Endometrium (tissue), 2 donors: ENCODE data around the gene ABR.
"Not testable (repeated sequence)": the region's sequence is repeated elsewhere in the genome, so short reads cannot be mapped to it uniquely, and the experiment has no call there.

Experiments
- FAIRE-seq: peaks from 2 replicates; lab custom pipeline; 2012; peaks lifted over from hg19 to GRCh38; lab: Jason Lieb, UNC
- donor health status: control.
- donor health status: control.

Gene ABR

GRCh38 chr17:1095090-1095852 is 84.5 kb downstream of the ABR start:
- FAIRE-seq: no peak

GRCh38 chr17:1094591-1094990 is 85.2 kb downstream of the ABR start:
- no peak for FAIRE-seq

GRCh38 chr17:1091900-1092299 is 87.9 kb downstream of the ABR start:
- FAIRE-seq: no peak

- FAIRE-seq: no peak
Measured at GRCh38 chr17:1091190-1091534, 88.6 kb downstream of the ABR start.

GRCh38 chr17:1090465-1091189 is 89.2 kb downstream of the ABR start:
- no peak for FAIRE-seq

- FAIRE-seq: no peak
Measured at GRCh38 chr17:1089915-1090314, 89.9 kb downstream of the ABR start.

- no peak for FAIRE-seq
Measured at GRCh38 chr17:1087381-1088241, 92.2 kb downstream of the ABR start.

- FAIRE-seq: no peak
Measured at GRCh38 chr17:1083451-1084187, 96.2 kb downstream of the ABR start.

GRCh38 chr17:1082579-1082978 is 97.2 kb downstream of the ABR start:
- no peak for FAIRE-seq

GRCh38 chr17:1078831-1079561 is 100.8 kb downstream of the ABR start:
- no peak for FAIRE-seq

- FAIRE-seq: no peak
Measured at GRCh38 chr17:1077986-1078711, 101.6 kb downstream of the ABR start.

- no peak for FAIRE-seq
Measured at GRCh38 chr17:1077581-1077985, 102.2 kb downstream of the ABR start.

- FAIRE-seq: no peak
Measured at GRCh38 chr17:1076982-1077302, 102.8 kb downstream of the ABR start.

- FAIRE-seq: no peak
Measured at GRCh38 chr17:1076299-1076981, 103.3 kb downstream of the ABR start.

- no peak for FAIRE-seq
Measured at GRCh38 chr17:1074886-1075605, 104.7 kb downstream of the ABR start.

GRCh38 chr17:1073963-1074625 is 105.7 kb downstream of the ABR start:
- FAIRE-seq: not testable (repeated sequence)

- no peak for FAIRE-seq
Measured at GRCh38 chr17:1073241-1073962, 106.4 kb downstream of the ABR start.

- no peak for FAIRE-seq
Measured at GRCh38 chr17:1072551-1072961, 107.2 kb downstream of the ABR start.
